Right atrium auricular region (tissue), 2 donors: ENCODE results near the gene ZBTB7A. TPM values are rescaled to one million over a fixed set of nuclear protein-coding genes. Genes with fewer than 3 reads are reported as not detected.
A peak's percentile ranks its signal among the peaks of the same experiment; 100 is the strongest.

ENCODE experiments used
- DNase-seq: peaks from one replicate; pipeline ENCODE4 v3.0.0-alpha.2; 2019; ENCODE audit warnings: low spot score
- H3K27ac ChIP-seq, 2 donors: fragments of 200-600 bp; sonication (generic); 1 replicate in 1 of 2; 2 replicates in 1 of 2; pipeline ENCODE4 v1.5.1; 2016 to 2019
- H3K27me3 ChIP-seq, 2 donors: fragments of 200-600 bp; sonication (generic); one replicate each; pipeline versions ENCODE4 v1.5.1 to v1.6.0; 2017 to 2019
- H3K36me3 ChIP-seq: fragments of 200-600 bp; sonication (generic); one replicate; pipeline ENCODE4 v1.5.1; 2016
- H3K4me1 ChIP-seq, 2 donors: fragments of 200-600 bp; sonication (generic); one replicate each; pipeline versions ENCODE4 v1.5.1 to v1.6.0; 2017 to 2019
- H3K4me3 ChIP-seq, 2 donors: fragments of 200-600 bp; sonication (generic); 1 replicate in 1 of 2; 2 replicates in 1 of 2; pipeline ENCODE4 v1.5.1; 2017 to 2019; ENCODE audit warnings: mild to moderate bottlenecking in 1 of 2, moderate library complexity in 1 of 2
- H3K9me3 ChIP-seq, 2 donors: fragments of 200-600 bp; sonication (generic); one replicate each; pipeline ENCODE4 v1.5.1; 2019
- total RNA-seq, 2 donors: library from RNA; depleted of rRNA; stranded (reverse); fragments of >200 nt; gene quantifications; one replicate each; pipeline ENCODE4 v1.1.0, GENCODE V29; 2016
- TF ChIP-seq, protein P1 (sequence below), 2 donors: fragments of 200-600 bp; sonication (generic); IDR thresholded peaks; one replicate each; pipeline ENCODE4 v1.5.1; 2019; ENCODE audit warnings: antibody characterized with exemption in 2 of 2

ZBTB7A gene
- total RNA-seq, 2 donors from 2014 or later = 33.8 to 50.0 TPM

- Histone ChIP-seq H3K4me1 (peaks cover 0 to 61% of the 10 kb centered on the region in 2 donors), H3K4me3 (peak overlapping the region; percentile 68 to 84), H3K27me3 (no peaks in the 10 kb centered on the region), H3K36me3 (peaks cover 10% of the 10 kb centered on the region), H3K9me3 (no peaks in the 10 kb centered on the region), H3K27ac (peak overlapping the region; percentile 97 to 99)
- TF ChIP-seq, protein P1, sequence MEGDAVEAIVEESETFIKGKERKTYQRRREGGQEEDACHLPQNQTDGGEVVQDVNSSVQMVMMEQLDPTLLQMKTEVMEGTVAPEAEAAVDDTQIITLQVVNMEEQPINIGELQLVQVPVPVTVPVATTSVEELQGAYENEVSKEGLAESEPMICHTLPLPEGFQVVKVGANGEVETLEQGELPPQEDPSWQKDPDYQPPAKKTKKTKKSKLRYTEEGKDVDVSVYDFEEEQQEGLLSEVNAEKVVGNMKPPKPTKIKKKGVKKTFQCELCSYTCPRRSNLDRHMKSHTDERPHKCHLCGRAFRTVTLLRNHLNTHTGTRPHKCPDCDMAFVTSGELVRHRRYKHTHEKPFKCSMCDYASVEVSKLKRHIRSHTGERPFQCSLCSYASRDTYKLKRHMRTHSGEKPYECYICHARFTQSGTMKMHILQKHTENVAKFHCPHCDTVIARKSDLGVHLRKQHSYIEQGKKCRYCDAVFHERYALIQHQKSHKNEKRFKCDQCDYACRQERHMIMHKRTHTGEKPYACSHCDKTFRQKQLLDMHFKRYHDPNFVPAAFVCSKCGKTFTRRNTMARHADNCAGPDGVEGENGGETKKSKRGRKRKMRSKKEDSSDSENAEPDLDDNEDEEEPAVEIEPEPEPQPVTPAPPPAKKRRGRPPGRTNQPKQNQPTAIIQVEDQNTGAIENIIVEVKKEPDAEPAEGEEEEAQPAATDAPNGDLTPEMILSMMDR (IDR thresholded peaks at IDR 0.05) = no peak
- no peak for DNase-seq
These were observed 2.0 kb downstream of the ZBTB7A start for GRCh38 chr19:4064496-4065260.

DNA sequence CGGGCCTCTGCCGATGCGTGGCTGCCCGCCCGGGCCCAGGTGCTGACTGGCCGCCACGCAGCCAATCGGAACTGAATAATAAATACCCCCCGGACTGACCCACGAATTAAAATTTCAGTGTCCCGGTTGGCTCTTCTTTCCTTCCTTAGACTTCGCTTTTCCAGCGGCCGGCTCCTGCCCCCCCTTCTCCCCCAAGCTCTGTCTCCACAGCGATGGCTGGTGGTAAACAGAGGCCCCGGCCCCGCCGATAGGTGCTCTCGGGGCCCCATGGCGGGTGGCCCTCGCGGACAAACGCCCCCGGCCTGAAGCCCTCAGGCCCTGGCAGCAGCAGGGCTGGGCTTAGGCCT lies 2.6 kb downstream of the ZBTB7A start:
- DNase-seq = no peak
- Histone ChIP-seq H3K9me3 (no peaks in the 10 kb centered on the region), H3K36me3 (peaks cover 10% of the 10 kb centered on the region), H3K27me3 (no peaks in the 10 kb centered on the region), H3K27ac (peak overlapping the region; percentile 97 to 99), H3K4me3 (peak overlapping the region; percentile 68 to 84), H3K4me1 (peaks cover 0 to 66% of the 10 kb centered on the region in 2 donors)
- TF ChIP-seq, protein P1 (IDR thresholded peaks at IDR 0.05) = peak in 1 of 2 donors; percentile 2

DNA sequence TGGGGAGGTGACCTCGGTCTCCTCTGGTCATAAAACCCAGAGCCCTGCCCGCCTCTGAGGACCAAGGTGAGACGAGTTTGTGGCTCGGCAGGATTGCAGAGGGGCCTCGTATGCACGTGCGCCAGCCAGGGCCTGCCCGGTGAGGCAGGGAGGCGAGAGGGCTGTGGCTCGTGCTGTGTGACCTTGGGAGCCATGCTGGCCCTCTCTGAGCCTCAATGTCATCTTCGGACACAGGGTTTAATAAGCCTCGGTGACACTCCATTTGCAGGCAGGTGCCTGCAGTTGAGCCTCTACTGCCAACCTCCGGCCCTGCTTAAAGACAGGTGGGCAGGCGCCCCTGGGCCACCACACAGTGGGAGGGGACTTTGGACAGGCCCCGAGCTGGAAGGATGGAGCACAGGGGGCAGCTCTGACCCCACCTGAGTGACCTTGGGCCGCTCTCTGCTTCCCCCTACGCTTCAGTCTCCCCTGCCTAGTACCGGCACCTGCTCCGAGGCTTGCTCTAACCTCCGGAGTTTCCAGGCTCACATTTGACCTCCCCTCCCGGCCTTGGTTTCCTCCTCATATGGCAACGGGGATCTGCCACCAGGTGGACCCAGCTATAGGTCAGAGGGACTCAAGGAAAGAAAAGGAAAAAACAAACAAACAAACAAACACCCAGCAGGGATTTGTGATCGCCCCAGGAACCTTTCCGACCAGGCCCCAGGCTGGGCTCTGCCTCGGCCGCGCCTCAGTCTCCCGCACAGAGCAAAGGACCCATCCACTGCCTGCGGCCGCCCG lies 3.1 kb downstream of the ZBTB7A start:
- no peak for DNase-seq
- Histone ChIP-seq H3K4me3 (peak overlapping the region; percentile 68 to 84), H3K36me3 (peaks cover 10% of the 10 kb centered on the region), H3K9me3 (no peaks in the 10 kb centered on the region), H3K4me1 (peaks cover 0 to 72% of the 10 kb centered on the region in 2 donors), H3K27ac (peak overlapping the region; percentile 97 to 99), H3K27me3 (no peaks in the 10 kb centered on the region)
- TF ChIP-seq, protein P1 (IDR thresholded peaks at IDR 0.05) = peak in 1 of 2 donors; percentile 19

DNA sequence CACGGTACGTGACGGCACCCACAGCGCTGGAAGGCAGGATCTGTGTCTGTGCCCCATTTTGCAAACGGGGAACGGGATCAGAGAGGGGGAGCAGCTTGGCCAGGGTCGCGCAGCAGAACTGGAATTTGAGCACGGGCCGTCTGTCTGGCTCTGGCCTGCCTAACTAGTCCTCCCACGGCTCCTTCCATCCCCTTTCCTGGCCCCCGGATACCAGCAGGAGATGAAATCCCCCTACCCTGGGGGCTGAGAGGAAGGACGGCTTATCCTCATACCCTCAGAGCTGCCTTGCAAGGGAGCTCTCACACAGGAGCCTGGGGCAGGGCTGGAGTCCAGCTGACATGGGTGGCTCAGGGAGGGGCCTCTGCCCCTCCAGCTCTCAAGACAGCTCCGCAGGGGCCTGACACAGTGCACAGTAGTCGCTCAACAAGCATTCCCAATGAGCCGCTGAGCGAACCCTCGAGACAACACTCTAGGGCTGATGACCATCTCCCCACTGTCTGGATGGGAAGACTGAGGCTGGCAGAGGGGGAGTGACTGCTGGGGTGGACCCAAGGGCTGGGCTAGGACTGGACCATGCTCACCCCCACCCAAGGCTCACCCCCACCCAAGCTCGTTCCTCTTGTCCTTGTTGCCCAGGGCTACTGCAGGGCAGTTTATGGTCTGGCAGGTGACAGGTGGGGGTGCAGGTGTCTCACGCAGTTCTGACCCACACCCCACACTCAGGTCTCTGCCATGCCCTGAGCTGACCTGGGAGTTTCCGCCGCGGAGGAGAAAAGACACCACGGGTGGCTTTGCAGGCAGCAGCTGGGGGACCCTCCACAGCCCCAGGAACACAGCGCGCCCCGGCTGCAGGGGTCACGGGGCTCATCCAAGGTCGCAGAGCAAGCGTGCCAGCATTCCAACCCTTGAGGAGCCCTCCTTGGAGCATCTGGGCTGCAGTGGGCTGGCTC lies 4.0 kb downstream of the ZBTB7A start:
- Histone ChIP-seq H3K4me3 (peak overlapping the region; percentile 37 to 84), H3K36me3 (peaks cover 10% of the 10 kb centered on the region), H3K27me3 (no peaks in the 10 kb centered on the region), H3K9me3 (no peaks in the 10 kb centered on the region), H3K27ac (peak overlapping the region; percentile 97 to 99), H3K4me1 (peaks cover 0 to 72% of the 10 kb centered on the region in 2 donors)
- TF ChIP-seq, protein P1 (IDR thresholded peaks at IDR 0.05) = no peak
- no peak for DNase-seq

GRCh38 chr19:4061683-4062418 lies 4.8 kb downstream of the ZBTB7A start:
- H3K27me3 ChIP-seq = no peaks in the 10 kb centered on the region
- no peak for DNase-seq
- H3K4me3 ChIP-seq = peak overlapping the region; percentile 37 to 84
- H3K36me3 ChIP-seq = peaks cover 10% of the 10 kb centered on the region
- TF ChIP-seq, protein P1 (IDR thresholded peaks at IDR 0.05) = no peak
- H3K27ac ChIP-seq = peak overlapping the region; percentile 97 to 99
- peaks cover 0 to 70% of the 10 kb centered on the region in 2 donors for H3K4me1 ChIP-seq
- no peaks in the 10 kb centered on the region for H3K9me3 ChIP-seq
